SK-N-SH (cell line): ENCODE results near the gene KRTAP21-3. TPM values are rescaled to one million over a fixed set of nuclear protein-coding genes. Genes with fewer than 3 reads are reported as not detected.
"Not testable (repeated sequence)": the region's sequence is repeated elsewhere in the genome, so short reads cannot be mapped to it uniquely, and the experiment has no call there.

Source experiments
- CTCF ChIA-PET: fragments of 300-600, 350-600 bp; formaldehyde crosslinking; extraction: SDS; loops from one replicate; lab custom pipeline; 2021; lab: Yijun Ruan, JAX
- POLR2A ChIA-PET: fragments of 350-600 bp; sonication (Branson Sonifier 250); formaldehyde crosslinking; extraction: SDS; loops from one replicate; lab custom pipeline; 2020; ENCODE audit warnings: antibody characterized with exemption, inconsistent platforms; lab: Yijun Ruan, JAX
- DNase-seq: peaks from one replicate; pipeline ENCODE4 v3.0.0; 2012
- H2AFZ ChIP-seq: fragments of 200-600 bp; sonication (generic); 2 replicates; pipeline ENCODE4 v1.8.1; 2016; ENCODE audit warnings: antibody characterized with exemption, mild to moderate bottlenecking, low read depth
- H3F3A ChIP-seq: fragments of 200-600 bp; sonication (generic); replicated peaks from 2 replicates; pipeline ENCODE3; 2016; ENCODE audit warnings: antibody characterized with exemption, mild to moderate bottlenecking; ENCODE audit not compliant: insufficient read depth
- H3K27ac ChIP-seq, 2 experiments: fragments of 200-500 bp in 1 of 2; fragments of 200-600 bp in 1 of 2; sonication (Bioruptor generic) in 1 of 2; sonication (generic), shearing (Covaris generic) in 1 of 2; 2 replicates each; pipeline versions ENCODE4 v1.5.1 to v1.6.1; 2014 to 2016; ENCODE audit warnings: low read depth in 2 of 2, inconsistent platforms in 1 of 2, low read length in 1 of 2, mild to moderate bottlenecking in 1 of 2, mixed read lengths in 1 of 2
- H3K27me3 ChIP-seq: fragments of 200-600 bp; sonication (generic), shearing (Covaris generic); 2 replicates; pipeline ENCODE4 v1.6.1; 2016; ENCODE audit warnings: mixed run types; ENCODE audit not compliant: insufficient read depth
- H3K36me3 ChIP-seq, 2 experiments: fragments of 200-500 bp in 1 of 2; fragments of 200-600 bp in 1 of 2; sonication (Bioruptor generic) in 1 of 2; sonication (generic) in 1 of 2; replicated peaks in 1 of 2; 2 replicates each; pipeline versions ENCODE3 to v1.5.1; 2014 to 2016; ENCODE audit warnings: low read length in 1 of 2, mild to moderate bottlenecking in 1 of 2; ENCODE audit not compliant: insufficient read depth in 2 of 2, control insufficient read depth in 1 of 2
- H3K4me1 ChIP-seq, 2 experiments: fragments of 200-500 bp in 1 of 2; fragments of 200-600 bp in 1 of 2; sonication (Bioruptor generic) in 1 of 2; sonication (generic), shearing (Covaris generic) in 1 of 2; 2 replicates each; pipeline versions ENCODE4 v1.5.1 to v1.6.1; 2014 to 2016; ENCODE audit warnings: low read depth in 1 of 2, low read length in 1 of 2, mixed run types in 1 of 2; ENCODE audit not compliant: insufficient read depth in 2 of 2, control insufficient read depth in 1 of 2
- H3K4me2 ChIP-seq: fragments of 200-600 bp; sonication (generic), shearing (Covaris generic); 2 replicates; pipeline ENCODE4 v1.6.1; 2017; ENCODE audit warnings: mixed run types
- H3K4me3 ChIP-seq, 2 experiments: fragments of 200-500 bp in 1 of 2; fragments of 200-600 bp in 1 of 2; sonication (Bioruptor generic) in 1 of 2; sonication (generic), shearing (Covaris generic) in 1 of 2; 2 replicates each; pipeline versions ENCODE4 v1.5.1 to v1.8.1; 2014 to 2016; ENCODE audit warnings: low read depth in 2 of 2, inconsistent platforms in 1 of 2, low read length in 1 of 2, mild to moderate bottlenecking in 1 of 2, mixed read lengths in 1 of 2, moderate library complexity in 1 of 2
- H3K79me2 ChIP-seq: fragments of 200-600 bp; sonication (generic); 2 replicates; pipeline ENCODE4 v1.8.1; 2017; ENCODE audit warnings: mild to moderate bottlenecking; ENCODE audit not compliant: insufficient read depth
- H3K9ac ChIP-seq: fragments of 200-600 bp; sonication (generic); 2 replicates; pipeline ENCODE4 v1.6.1; 2017; ENCODE audit warnings: mixed run types
- H3K9me2 ChIP-seq: fragments of 200-600 bp; sonication (generic); 2 replicates; pipeline ENCODE4 v1.6.1; 2017; ENCODE audit warnings: mixed run types
- H3K9me3 ChIP-seq: fragments of 200-600 bp; sonication (generic); 2 replicates; pipeline ENCODE4 v1.6.1; 2017; ENCODE audit warnings: mixed run types, mild to moderate bottlenecking, moderate library complexity
- H4K20me1 ChIP-seq: fragments of 200-600 bp; sonication (generic); 2 replicates; pipeline ENCODE4 v1.6.1; 2017; ENCODE audit warnings: mild to moderate bottlenecking, mixed run types; ENCODE audit not compliant: insufficient read depth
- CHD2 ChIP-seq: fragments of 150-350 bp; IDR thresholded peaks from 2 replicates; pipeline ENCODE4 v1.6.1; 2018; ENCODE audit warnings: low read length; ENCODE audit not compliant: partially characterized antibody
- ELF1 ChIP-seq: IDR thresholded peaks from 2 replicates; pipeline ENCODE4 v1.4.0; 2012
- FOXM1 ChIP-seq: IDR thresholded peaks from 2 replicates; pipeline ENCODE4 v1.4.0; 2012; ENCODE audit warnings: low read depth, mild to moderate bottlenecking
- MEF2A ChIP-seq: IDR thresholded peaks from 2 replicates; pipeline ENCODE4 v1.4.0; 2012; ENCODE audit warnings: low read depth, borderline replicate concordance
- MXI1 ChIP-seq: IDR thresholded peaks from 2 replicates; pipeline ENCODE4 v1.6.1; 2012; ENCODE audit warnings: mild to moderate bottlenecking, low read depth, low read length, improper control_type of control experiment
- NFIC ChIP-seq: IDR thresholded peaks from 2 replicates; pipeline ENCODE4 v1.4.0; 2012; ENCODE audit warnings: borderline replicate concordance
- POLR2AphosphoS5 ChIP-seq: IDR thresholded peaks from 2 replicates; pipeline ENCODE4 v1.6.1; 2012; ENCODE audit warnings: low read depth, low read length
- RAD21 ChIP-seq: IDR thresholded peaks from 2 replicates; pipeline ENCODE4 v1.6.1; 2012; ENCODE audit warnings: mild to moderate bottlenecking, low read length
- RCOR1 ChIP-seq: fragments of 150-350 bp; IDR thresholded peaks from 2 replicates; pipeline ENCODE4 v1.6.1; 2017; ENCODE audit warnings: antibody characterized with exemption, low read length
- TAF1 ChIP-seq: IDR thresholded peaks from 2 replicates; pipeline ENCODE4 v1.6.1; 2012; ENCODE audit warnings: low read depth, mild to moderate bottlenecking, low read length, moderate library complexity, borderline replicate concordance
- TCF12 ChIP-seq: IDR thresholded peaks from 2 replicates; pipeline ENCODE4 v1.4.0; 2012
- WGBS: methylation state at CpG from one replicate; pipeline ENCODE4 v1.1.6; 2017; ENCODE audit warnings: low lambda C conversion rate; 5-methylcytosine and 5-hydroxymethylcytosine counted together
- polyA plus RNA-seq, 3 experiments: library from polyadenylated mRNA; depleted of rRNA; stranded (reverse); fragments of >200 nt; gene quantifications; 2 replicates each; pipeline ENCODE4 v1.2.3, GENCODE V29; 2012
- TF ChIP-seq, protein P1 (sequence below): IDR thresholded peaks from 2 replicates; pipeline ENCODE4; 2012
- TF ChIP-seq, protein P2 (sequence below): IDR thresholded peaks from 2 replicates; pipeline ENCODE4 v1.4.0; 2012; ENCODE audit warnings: low read depth
- TF ChIP-seq, protein P3 (sequence below): IDR thresholded peaks from 2 replicates; pipeline ENCODE4 v1.4.0; 2012; ENCODE audit warnings: low read depth, borderline replicate concordance

The KRTAP21-3 gene
- polyA plus RNA-seq, 1 of the 3 experiments (the other 2 are of a cell fraction), result not detected

DNA sequence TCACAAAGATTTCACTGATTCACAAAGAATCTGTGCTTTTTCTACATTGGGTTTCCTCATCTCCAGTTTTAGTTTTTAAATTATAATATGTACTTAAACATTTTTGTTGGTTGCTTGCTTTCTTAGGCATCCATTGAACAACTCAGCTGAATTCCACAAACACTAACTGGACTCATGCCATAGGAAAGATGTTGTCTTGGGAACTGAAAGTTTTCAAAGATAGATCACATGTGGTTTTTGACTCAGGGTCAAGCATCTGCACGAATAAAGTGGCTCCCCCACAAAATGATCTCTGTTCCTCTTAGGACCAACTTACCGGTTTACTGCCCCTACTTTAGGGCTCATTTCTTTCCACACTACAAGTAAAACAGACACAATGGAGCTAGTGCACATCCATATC is 39.7 kb upstream of the KRTAP21-3 start:
- TF ChIP-seq MEF2A (no peak), NFIC (no peak), ELF1 (no peak), RCOR1 (no peak), CHD2 (no peak), FOXM1 (no peak), TAF1 (no peak), RAD21 (no peak), POLR2AphosphoS5 (no peak), TCF12 (no peak)
- TF ChIP-seq, protein P1, sequence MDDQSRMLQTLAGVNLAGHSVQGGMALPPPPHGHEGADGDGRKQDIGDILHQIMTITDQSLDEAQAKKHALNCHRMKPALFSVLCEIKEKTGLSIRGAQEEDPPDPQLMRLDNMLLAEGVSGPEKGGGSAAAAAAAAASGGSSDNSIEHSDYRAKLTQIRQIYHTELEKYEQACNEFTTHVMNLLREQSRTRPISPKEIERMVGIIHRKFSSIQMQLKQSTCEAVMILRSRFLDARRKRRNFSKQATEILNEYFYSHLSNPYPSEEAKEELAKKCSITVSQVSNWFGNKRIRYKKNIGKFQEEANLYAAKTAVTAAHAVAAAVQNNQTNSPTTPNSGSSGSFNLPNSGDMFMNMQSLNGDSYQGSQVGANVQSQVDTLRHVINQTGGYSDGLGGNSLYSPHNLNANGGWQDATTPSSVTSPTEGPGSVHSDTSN, result no peak
- TF ChIP-seq, protein P2, sequence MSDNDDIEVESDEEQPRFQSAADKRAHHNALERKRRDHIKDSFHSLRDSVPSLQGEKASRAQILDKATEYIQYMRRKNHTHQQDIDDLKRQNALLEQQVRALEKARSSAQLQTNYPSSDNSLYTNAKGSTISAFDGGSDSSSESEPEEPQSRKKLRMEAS, result no peak
- TF ChIP-seq, protein P3, sequence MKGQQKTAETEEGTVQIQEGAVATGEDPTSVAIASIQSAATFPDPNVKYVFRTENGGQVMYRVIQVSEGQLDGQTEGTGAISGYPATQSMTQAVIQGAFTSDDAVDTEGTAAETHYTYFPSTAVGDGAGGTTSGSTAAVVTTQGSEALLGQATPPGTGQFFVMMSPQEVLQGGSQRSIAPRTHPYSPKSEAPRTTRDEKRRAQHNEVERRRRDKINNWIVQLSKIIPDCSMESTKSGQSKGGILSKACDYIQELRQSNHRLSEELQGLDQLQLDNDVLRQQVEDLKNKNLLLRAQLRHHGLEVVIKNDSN, result no peak
- H3K27me3 ChIP-seq, result no peaks in the 10 kb centered on the region
- POLR2A ChIA-PET, result no interaction called here
- no peak overlapping the region for H3K4me2 ChIP-seq
- H3K36me3 ChIP-seq, result no peaks in the 10 kb centered on the region
- H3K9me2 ChIP-seq, result peaks cover 3% of the 10 kb centered on the region; the same call in 1 of the 2 replicates
- no peaks in the 10 kb centered on the region for H3K79me2 ChIP-seq
- no peak overlapping the region for H3K4me3 ChIP-seq
- no peak overlapping the region for H3K27ac ChIP-seq
- no peak overlapping the region for H2AFZ ChIP-seq
- 0% methylated on average over 2 of the region's 2 CpGs for WGBS
- no peak for DNase-seq
- no peak overlapping the region for H3K9ac ChIP-seq
- no peaks in the 10 kb centered on the region for H3K4me1 ChIP-seq
- H3F3A ChIP-seq, result no peaks in the 10 kb centered on the region
- H4K20me1 ChIP-seq, result no peaks in the 10 kb centered on the region
- no peaks in the 10 kb centered on the region for H3K9me3 ChIP-seq
- CTCF ChIA-PET, result no interaction called here

DNA sequence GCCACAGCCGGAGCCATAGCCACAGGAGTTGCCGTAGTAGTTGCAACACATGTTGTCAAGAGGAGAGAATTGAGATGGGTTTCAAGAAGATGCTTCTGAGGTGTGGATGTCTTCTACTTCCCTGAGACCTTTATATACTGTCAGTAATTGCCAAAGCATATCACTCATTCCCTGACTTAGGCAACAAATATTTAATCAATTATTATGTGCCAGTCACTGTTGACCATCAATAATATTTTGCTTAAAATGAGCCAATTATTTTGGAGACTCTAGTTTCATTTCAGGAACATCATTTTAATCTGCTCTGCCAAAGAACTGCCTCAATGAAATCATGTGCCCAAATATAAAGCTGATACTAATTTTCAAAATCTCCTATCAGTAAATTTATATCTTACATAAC is 36.8 kb upstream of the KRTAP21-3 start, which contains the start of gene KRTAP21-1:
KRTAP21-1 (minus strand) TSS at position 101 of the 400 bp plus-strand sequence; CDS start at position 51, 50 bp downstream.
- 10% methylated on average over 2 of the region's 2 CpGs for WGBS
- POLR2A ChIA-PET, result not testable (repeated sequence)

DNA sequence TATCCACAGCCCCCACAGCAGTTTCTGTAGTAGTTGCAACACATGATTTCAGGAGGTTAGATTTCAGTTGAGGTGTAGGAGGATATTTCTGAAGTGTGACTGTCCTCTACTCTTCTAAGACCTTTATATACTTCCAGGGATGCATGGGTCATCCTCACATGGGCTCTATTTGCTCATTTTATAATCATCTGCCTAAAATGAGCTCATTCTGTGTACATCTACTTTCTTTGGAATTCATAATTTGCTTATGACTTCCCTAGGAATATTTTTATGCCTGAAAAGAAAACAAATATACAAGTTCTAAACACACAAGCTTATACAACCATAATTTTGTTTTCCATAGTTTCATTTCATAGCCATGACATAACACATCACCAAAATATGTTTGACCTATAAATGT is 28.6 kb upstream of the KRTAP21-3 start, which contains the start of gene KRTAP21-2:
KRTAP21-2 (minus strand) TSS at position 101 of the 400 bp plus-strand sequence; CDS start at position 44, 57 bp downstream.
- no peak for DNase-seq
- H3K9me3 ChIP-seq, result no peaks in the 10 kb centered on the region
- H3K4me3 ChIP-seq, result no peak within 1 kb of the TSS
- ChIA-PET POLR2A (no interaction called here), CTCF (no interaction called here)
- no peaks in the 10 kb centered on the region for H3F3A ChIP-seq
- H3K27me3 ChIP-seq, result no peaks in the 10 kb centered on the region; the same call in 1 of the 2 replicates
- H4K20me1 ChIP-seq, result no peaks in the 10 kb centered on the region
- H3K79me2 ChIP-seq, result no peaks in the 10 kb centered on the region
- no peak within 1 kb of the TSS for H2AFZ ChIP-seq
- no peaks in the 10 kb centered on the region for H3K36me3 ChIP-seq
- no peak within 1 kb of the TSS for H3K9ac ChIP-seq
- H3K9me2 ChIP-seq, result no peaks in the 10 kb centered on the region
- H3K27ac ChIP-seq, result no peak within 1 kb of the TSS
- H3K4me1 ChIP-seq, result no peaks in the 10 kb centered on the region
- no peak within 1 kb of the TSS for H3K4me2 ChIP-seq
- TF ChIP-seq MXI1, result no peak
- TF ChIP-seq, all 33 proteins: peak for 0

More for the DNA sequence above, 36.8 kb upstream of the KRTAP21-3 start, which contains the start of gene KRTAP21-1:
- H3K4me2 ChIP-seq, H3K79me2 ChIP-seq, H3K36me3 ChIP-seq, H3K9me2 ChIP-seq, H3K27ac ChIP-seq, H3K27me3 ChIP-seq, H3K9me3 ChIP-seq, H2AFZ ChIP-seq, H3K9ac ChIP-seq, H3K4me3 ChIP-seq, H3F3A ChIP-seq, CTCF ChIA-PET, H3K4me1 ChIP-seq, H4K20me1 ChIP-seq, DNase-seq: not testable (repeated sequence)
